Measurements from ENCODE around the gene SPSB3.

The SPSB3 gene

GRCh38 chr16:1787322-1788094, 5.1 kb upstream of the SPSB3 start:
- peaks cover 2% of the 10 kb centered on the region for H3K27me3 Mint-ChIP-seq
- DNase-seq (no peak), ATAC-seq (no peak)
- H3K4me1 Mint-ChIP-seq, result peaks cover 16% of the 10 kb centered on the region
- peaks cover 4% of the 10 kb centered on the region for H3K36me3 Mint-ChIP-seq (ENCODE audit: low read depth)
- H3K27ac Mint-ChIP-seq, result no peak overlapping the region
- H3K4me3 Mint-ChIP-seq, result no peak overlapping the region
- H3K9me3 Mint-ChIP-seq, result no peaks in the 10 kb centered on the region

DNA sequence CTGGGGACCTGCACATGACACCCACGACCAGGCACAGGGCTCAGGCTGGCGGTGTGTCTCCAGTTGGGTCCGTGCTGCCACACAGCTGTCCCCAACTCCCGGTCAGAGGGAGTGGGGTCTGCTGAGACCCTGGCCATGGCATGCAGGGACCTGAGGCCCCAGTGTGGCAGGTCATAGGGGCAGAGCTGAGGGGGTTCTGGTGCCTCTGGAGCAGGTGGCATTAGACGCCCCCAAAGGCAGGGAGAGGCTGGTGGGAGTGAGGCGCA, 4.6 kb upstream of the SPSB3 start:
- no peak overlapping the region for H3K27ac Mint-ChIP-seq
- ATAC-seq, result no peak

GRCh38 chr16:1786242-1787055, 4.1 kb upstream of the SPSB3 start:
- no peak for DNase-seq

More for the DNA sequence above, 4.6 kb upstream of the SPSB3 start:
- Mint-ChIP-seq H3K4me1 (peaks cover 18% of the 10 kb centered on the region), H3K27me3 (peaks cover 3% of the 10 kb centered on the region), H3K9me3 (no peaks in the 10 kb centered on the region), H3K36me3 (ENCODE audit: low read depth) (peaks cover 4% of the 10 kb centered on the region), H3K4me3 (no peak overlapping the region)
- no peak for DNase-seq

DNA sequence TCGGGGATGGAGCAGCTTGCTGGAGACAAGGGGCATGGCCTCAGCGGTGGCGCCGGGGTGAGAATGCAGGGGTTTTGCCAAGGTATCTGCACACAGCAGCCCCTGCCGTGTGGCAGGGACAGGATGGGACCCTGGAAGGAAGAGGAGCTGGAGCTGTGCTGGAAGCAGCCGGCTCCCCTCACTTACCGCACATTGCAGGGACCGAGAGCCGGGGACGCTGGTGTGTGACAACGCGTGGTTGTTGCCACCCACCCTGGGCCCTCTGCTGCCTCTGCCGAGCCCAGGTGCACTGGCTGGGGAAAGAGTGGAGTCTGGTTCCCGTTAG, 3.4 kb upstream of the SPSB3 start:
- DNase-seq (no peak), ATAC-seq (no peak)
- Mint-ChIP-seq H3K36me3 (ENCODE audit: low read depth) (peaks cover 4% of the 10 kb centered on the region), H3K4me1 (peaks cover 28% of the 10 kb centered on the region), H3K27me3 (peaks cover 3% of the 10 kb centered on the region), H3K27ac (no peak overlapping the region), H3K4me3 (no peak overlapping the region), H3K9me3 (no peaks in the 10 kb centered on the region)

More at GRCh38 chr16:1786242-1787055, 4.1 kb upstream of the SPSB3 start:
- Mint-ChIP-seq H3K4me3 (no peak overlapping the region), H3K9me3 (no peaks in the 10 kb centered on the region), H3K27me3 (peaks cover 3% of the 10 kb centered on the region), H3K36me3 (ENCODE audit: low read depth) (peaks cover 4% of the 10 kb centered on the region), H3K4me1 (peaks cover 22% of the 10 kb centered on the region), H3K27ac (no peak overlapping the region)
- ATAC-seq, result no peak

DNA sequence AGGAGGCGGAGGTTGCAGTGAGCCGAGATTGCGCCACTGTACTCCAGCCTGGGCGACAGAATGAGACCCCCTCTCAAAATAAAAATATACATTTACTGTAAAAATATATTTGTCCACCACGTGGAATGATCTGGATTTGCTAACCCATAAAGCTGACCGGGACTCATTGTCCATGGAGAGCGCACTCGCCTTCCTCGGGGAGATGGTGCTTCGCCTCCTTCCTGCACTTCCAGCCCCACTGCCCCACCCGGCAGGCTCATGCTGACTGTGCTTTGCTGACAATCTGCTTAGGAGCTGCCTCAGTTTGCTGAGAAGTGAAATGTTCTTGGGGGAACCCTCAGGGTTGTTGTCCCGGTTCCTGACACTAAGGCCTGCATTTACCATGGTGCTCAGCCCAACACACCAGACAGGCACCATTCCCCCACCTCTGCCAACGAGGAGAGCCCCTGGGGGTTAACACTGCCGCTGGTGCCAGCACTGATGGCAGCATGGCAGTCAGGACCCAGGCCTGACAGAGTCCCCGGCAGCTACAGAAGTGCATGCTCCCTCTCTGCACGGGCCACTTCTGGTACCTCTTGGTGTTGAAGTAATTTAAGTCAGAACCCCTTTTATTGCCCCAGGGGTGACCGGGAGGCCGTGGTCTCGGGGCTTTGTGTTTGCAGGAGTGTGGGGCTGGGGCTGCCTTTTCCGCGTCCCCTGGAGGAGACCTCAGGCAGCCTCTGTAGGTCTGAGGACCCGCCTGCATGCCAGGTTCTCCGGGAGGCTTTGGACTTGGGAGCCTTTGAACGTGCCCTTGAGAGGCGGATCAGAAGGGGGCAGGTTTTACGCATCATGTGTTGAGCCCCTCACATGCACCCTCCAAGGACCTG, 2.8 kb upstream of the SPSB3 start:
- Mint-ChIP-seq H3K4me3 (peak overlapping the region; percentile 36), H3K27me3 (peaks cover 3% of the 10 kb centered on the region), H3K4me1 (peaks cover 28% of the 10 kb centered on the region), H3K9me3 (no peaks in the 10 kb centered on the region), H3K27ac (no peak overlapping the region), H3K36me3 (ENCODE audit: low read depth) (peaks cover 3% of the 10 kb centered on the region)
- DNase-seq, result no peak
- ATAC-seq, result no peak

DNA sequence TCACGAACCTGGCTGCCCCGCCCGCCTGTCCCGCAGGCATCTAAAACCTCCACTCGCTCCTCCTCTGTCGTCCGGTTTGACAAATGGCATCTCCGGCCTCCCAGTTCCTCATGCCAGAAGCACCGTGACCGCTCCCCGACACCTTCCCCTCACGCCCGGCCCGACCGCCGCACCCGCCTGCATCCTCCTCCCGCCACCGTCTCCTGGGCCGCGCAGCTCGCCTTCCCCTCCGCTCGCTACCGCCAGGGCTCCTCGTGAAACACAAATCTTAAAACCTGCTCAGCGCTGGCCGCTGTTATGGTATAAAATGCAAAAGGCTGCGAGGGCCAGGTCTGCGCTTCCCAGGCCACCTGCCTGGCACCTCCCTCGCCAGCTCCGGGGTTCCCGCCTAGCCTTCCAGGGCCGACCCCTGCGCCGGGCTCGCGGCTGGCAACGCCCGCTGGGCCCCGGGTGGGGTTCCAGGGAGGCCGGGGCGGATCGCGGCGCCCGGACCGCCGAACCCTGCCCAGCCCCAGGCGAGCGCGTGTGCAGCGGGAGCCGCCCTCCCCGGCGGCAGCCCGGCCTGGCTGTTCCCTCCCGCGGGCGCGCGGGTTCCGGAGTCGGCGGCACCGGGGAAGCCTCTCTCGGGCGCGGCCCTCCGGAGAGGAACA, 488 bp downstream of the SPSB3 start:
- peak; percentile 39 for DNase-seq
- H3K27ac Mint-ChIP-seq, result peak overlapping the region; percentile 73
- no peaks in the 10 kb centered on the region for H3K9me3 Mint-ChIP-seq
- peaks cover 28% of the 10 kb centered on the region for H3K4me1 Mint-ChIP-seq
- no peak for ATAC-seq
- H3K27me3 Mint-ChIP-seq, result peaks cover 3% of the 10 kb centered on the region
- no peaks in the 10 kb centered on the region for H3K36me3 Mint-ChIP-seq (ENCODE audit: low read depth)
- H3K4me3 Mint-ChIP-seq, result peak overlapping the region; percentile 94

DNA sequence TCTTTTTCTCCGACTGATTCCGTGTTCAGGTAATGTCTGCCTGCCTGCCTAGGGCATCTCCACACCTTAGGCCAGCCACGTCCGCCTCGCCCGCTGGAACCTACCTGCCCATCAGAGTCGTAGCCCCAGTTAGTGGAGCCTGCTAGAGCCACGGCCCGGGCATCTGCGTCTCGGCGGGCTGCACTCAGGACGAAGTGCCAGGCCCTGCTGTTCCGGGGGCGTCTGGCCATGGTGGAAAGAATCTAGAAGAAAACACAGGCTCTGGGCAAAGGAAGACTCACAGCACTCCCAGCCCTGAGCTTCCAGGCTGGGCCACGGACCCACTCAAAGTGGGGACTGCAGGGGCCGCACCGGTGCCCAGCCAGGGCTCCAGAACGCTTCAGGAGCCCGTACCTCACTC, 1.1 kb downstream of the SPSB3 start:
- H3K9me3 Mint-ChIP-seq, result no peaks in the 10 kb centered on the region
- no peak overlapping the region for H3K27ac Mint-ChIP-seq
- peaks cover 3% of the 10 kb centered on the region for H3K27me3 Mint-ChIP-seq
- ATAC-seq (no peak), DNase-seq (no peak)
- no peaks in the 10 kb centered on the region for H3K36me3 Mint-ChIP-seq (ENCODE audit: low read depth)
- peak overlapping the region; percentile 79 for H3K4me3 Mint-ChIP-seq
- peaks cover 28% of the 10 kb centered on the region for H3K4me1 Mint-ChIP-seq

DNA sequence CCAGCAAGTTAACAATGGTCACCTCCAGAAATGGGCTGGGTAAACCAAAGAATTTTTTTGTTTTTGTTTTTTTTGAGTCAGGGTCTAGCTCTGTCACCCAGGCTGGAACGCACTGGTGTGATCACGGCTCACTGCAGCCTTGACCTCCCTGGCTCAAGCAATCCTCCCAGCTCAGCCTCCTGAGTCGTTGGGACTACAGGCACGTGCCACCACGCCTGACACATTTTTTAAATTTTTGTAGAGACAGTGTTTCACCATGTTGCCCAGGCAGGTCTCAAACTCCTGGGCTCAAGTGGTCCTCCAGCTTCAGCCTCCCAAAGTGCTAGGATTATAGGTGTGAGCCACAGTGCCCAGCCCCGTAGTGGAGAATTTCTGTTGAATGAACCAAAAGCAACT, 1.7 kb downstream of the SPSB3 start:
- Mint-ChIP-seq H3K9me3 (no peaks in the 10 kb centered on the region), H3K4me1 (peaks cover 28% of the 10 kb centered on the region), H3K27ac (no peak overlapping the region), H3K36me3 (ENCODE audit: low read depth) (no peaks in the 10 kb centered on the region), H3K4me3 (peak overlapping the region; percentile 79), H3K27me3 (peaks cover 3% of the 10 kb centered on the region)
- ATAC-seq, result no peak
- DNase-seq, result no peak

DNA sequence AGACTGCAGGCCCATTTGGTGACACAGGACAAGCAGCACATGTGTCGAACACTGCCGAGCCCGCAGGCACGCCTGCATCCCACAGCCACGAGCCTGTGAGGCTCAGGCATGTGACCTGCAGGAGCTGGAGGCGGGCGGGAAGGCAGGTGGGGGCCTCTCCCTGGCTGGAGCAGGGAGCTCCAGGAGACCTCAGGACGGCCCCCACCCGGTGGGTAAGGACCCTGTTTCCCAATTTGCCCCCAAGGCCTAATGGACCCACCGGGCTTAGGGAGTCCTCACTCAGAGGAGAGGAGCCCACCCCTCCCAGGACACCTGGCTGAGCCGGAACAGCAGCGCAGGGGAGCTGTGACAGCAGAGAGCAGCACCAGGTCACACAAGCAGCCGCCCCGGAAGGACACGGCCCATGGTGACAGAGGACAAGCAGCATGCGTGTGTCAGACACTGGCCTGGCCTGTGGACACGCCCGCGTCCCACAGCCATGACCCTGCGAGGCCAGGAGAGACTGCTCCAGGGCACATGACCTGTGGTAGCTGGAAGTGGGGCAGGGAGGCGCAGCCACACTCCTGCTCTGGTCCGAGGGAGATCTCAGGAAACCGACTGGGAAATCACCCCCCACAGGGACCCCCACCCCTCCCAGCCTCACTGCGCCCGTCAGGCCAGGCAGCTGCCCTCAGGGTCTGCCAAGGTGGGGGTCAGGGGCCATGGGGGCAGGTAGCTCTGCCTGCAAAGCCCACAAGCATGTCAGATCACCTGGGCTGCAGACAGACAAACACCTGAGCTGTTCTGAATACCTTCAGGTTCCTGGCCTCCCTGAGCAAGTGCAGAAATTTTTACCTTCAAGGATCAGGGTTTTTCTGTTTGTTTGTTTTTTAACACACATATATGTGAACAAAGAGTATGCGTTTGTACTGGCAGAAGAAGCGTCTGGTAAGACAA, 2.4 kb downstream of the SPSB3 start:
- ATAC-seq (no peak), DNase-seq (no peak)
- Mint-ChIP-seq H3K36me3 (ENCODE audit: low read depth) (no peaks in the 10 kb centered on the region), H3K4me1 (peaks cover 24% of the 10 kb centered on the region), H3K27me3 (peaks cover 3% of the 10 kb centered on the region), H3K27ac (no peak overlapping the region), H3K4me3 (peak overlapping the region; percentile 79), H3K9me3 (no peaks in the 10 kb centered on the region)

GRCh38 chr16:1779234-1779701, 3.1 kb downstream of the SPSB3 start:
- Mint-ChIP-seq H3K27me3 (peaks cover 3% of the 10 kb centered on the region), H3K9me3 (no peaks in the 10 kb centered on the region), H3K36me3 (ENCODE audit: low read depth) (no peaks in the 10 kb centered on the region), H3K27ac (no peak overlapping the region), H3K4me1 (peaks cover 26% of the 10 kb centered on the region), H3K4me3 (no peak overlapping the region)
- no peak for DNase-seq
- ATAC-seq, result no peak

- no peak overlapping the region for H3K27ac Mint-ChIP-seq
- H3K36me3 Mint-ChIP-seq (ENCODE audit: low read depth), result no peaks in the 10 kb centered on the region
- H3K9me3 Mint-ChIP-seq, result no peaks in the 10 kb centered on the region
- no peak overlapping the region for H3K4me3 Mint-ChIP-seq
- DNase-seq (no peak), ATAC-seq (no peak)
- peaks cover 25% of the 10 kb centered on the region for H3K4me1 Mint-ChIP-seq
- H3K27me3 Mint-ChIP-seq, result peaks cover 3% of the 10 kb centered on the region
Observed at GRCh38 chr16:1778200-1779179, 3.9 kb downstream of the SPSB3 start.

DNA sequence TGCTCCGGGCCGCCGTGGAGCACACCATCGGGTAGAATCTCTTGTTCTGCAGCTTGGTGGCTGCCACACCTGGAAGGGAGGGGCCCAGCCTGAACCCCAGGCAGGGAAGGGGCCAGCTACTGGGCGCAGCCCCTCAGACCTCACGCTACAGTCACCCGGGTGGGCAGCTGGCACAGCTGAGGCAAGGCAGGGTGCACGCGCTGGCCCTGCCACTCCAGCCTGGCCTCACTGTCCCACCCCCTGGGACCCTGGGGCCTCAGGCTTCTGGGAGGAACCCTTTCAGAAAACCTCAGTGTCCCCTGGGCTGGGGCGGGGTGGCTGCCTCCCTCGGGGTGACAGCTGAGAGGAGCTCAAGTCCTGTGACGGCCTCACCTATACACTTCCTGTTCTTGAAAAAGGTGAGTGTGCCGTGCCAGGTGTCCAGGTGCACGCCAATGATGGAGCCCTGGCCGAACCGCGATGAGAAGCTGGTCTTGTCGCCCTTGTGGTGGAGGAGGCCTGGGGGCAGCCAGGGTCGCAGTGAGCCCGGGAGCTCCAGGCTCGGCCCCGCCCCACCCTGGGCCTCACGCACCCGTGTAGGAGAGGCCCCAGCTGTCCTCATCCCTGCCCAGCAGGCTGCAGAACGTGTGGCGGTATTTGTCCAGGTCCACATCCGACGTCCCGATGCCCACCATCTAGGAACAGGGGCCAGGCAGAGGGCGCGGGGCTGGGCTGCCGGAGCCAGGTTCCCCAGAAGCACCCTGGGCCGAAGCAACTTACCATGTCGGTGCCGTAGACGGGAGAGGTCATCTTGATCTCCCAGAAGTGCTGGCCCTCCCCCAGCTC, 4.8 kb downstream of the SPSB3 start:
- ATAC-seq, result no peak
- Mint-ChIP-seq H3K36me3 (ENCODE audit: low read depth) (no peaks in the 10 kb centered on the region), H3K27ac (no peak overlapping the region), H3K9me3 (no peaks in the 10 kb centered on the region), H3K27me3 (peaks cover 1% of the 10 kb centered on the region), H3K4me1 (peaks cover 20% of the 10 kb centered on the region), H3K4me3 (no peak overlapping the region)
- no peak for DNase-seq
